HFF-Myc (cell line): ENCODE measurements around the gene AMOT.

Experiments used
- DNase-seq: peaks from one replicate; pipeline ENCODE4 v3.0.0-alpha.2; 2011; ENCODE audit warnings: low read depth; ENCODE audit errors: extremely low read depth
- H3K4me3 ChIP-seq: replicated peaks from 2 replicates; pipeline ENCODE4 v1.5.1; 2011; ENCODE audit warnings: low read depth, mild to moderate bottlenecking, control low read depth, low read length
- TF ChIP-seq, protein P1 (sequence below): IDR thresholded peaks from 2 replicates; pipeline ENCODE4 v1.5.1; 2012; ENCODE audit warnings: mild to moderate bottlenecking, low read depth, low read length, control low read depth; ENCODE audit errors: missing control alignments

AMOT gene

GRCh38 chrX:112774142-112774541 is 66.5 kb downstream of the AMOT start:
- H3K4me3 ChIP-seq: no peak overlapping the region
- DNase-seq: no peak
- TF ChIP-seq, protein P1, sequence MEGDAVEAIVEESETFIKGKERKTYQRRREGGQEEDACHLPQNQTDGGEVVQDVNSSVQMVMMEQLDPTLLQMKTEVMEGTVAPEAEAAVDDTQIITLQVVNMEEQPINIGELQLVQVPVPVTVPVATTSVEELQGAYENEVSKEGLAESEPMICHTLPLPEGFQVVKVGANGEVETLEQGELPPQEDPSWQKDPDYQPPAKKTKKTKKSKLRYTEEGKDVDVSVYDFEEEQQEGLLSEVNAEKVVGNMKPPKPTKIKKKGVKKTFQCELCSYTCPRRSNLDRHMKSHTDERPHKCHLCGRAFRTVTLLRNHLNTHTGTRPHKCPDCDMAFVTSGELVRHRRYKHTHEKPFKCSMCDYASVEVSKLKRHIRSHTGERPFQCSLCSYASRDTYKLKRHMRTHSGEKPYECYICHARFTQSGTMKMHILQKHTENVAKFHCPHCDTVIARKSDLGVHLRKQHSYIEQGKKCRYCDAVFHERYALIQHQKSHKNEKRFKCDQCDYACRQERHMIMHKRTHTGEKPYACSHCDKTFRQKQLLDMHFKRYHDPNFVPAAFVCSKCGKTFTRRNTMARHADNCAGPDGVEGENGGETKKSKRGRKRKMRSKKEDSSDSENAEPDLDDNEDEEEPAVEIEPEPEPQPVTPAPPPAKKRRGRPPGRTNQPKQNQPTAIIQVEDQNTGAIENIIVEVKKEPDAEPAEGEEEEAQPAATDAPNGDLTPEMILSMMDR: no peak

- no peak overlapping the region for H3K4me3 ChIP-seq
- no peak for DNase-seq
- TF ChIP-seq, protein P1: no peak
These were observed 71.6 kb downstream of the AMOT start for GRCh38 chrX:112769034-112769433.

DNA sequence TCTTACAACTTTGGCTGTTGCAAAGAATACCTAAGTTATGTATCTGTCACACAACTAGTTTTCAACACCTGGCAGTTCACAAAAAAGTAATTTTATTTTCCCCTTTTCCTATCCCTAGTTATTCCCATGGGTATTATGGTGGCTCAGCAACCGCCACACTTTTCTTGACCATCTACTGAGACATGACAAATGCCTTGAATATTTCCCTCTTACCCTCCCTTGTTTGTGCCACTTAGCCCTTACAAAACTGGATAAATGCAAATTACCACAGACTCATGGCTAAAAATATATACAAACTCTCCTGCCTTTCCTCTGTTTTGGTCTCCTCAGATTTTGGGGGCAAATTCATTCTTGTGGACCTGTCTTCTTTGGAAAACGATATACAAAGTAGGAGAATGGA is 72.1 kb downstream of the AMOT start:
- no peak overlapping the region for H3K4me3 ChIP-seq
- TF ChIP-seq, protein P1: no peak
- DNase-seq: no peak

DNA sequence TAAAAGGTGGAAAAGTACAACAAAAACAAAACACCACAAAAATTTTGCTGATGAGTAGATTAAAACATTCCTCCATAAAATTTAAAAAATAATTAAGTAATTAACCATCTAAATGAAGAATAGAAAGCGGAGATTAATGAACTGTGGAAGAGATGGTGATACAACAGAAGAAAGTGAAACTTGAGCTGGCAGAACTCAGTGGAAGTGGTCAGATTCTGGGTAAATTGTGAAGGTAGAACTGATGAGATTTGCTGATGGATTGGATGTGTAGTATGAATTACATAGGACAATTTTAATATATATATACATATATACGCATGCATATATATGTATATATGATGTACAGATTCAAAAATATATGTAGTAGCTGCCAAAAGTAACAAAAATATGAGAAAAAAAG is 73.9 kb downstream of the AMOT start:
- TF ChIP-seq, protein P1: no peak
- H3K4me3 ChIP-seq: no peak overlapping the region
- DNase-seq: no peak

GRCh38 chrX:112761242-112762207 is 79.1 kb downstream of the AMOT start:
- TF ChIP-seq, protein P1: no peak
- no peak overlapping the region for H3K4me3 ChIP-seq
- DNase-seq: no peak

GRCh38 chrX:112760697-112761096 is 79.9 kb downstream of the AMOT start:
- no peak for DNase-seq
- TF ChIP-seq, protein P1: no peak
- no peak overlapping the region for H3K4me3 ChIP-seq
